ENCODE results near the gene PCNX3.

- no peak for TF ChIP-seq YY1 (IDR thresholded peaks at IDR 0.05; ENCODE audit: insufficient read depth, insufficient read length)
- no peak for TF ChIP-seq ZNF274 (IDR thresholded peaks at IDR 0.05; ENCODE audit: low read depth, low read length)
These were observed 11.6 kb downstream of the PCNX3 start for GRCh38 chr11:65627202-65627601.
